Measurements from ENCODE around the gene ATG7.

ATG7 gene

DNA sequence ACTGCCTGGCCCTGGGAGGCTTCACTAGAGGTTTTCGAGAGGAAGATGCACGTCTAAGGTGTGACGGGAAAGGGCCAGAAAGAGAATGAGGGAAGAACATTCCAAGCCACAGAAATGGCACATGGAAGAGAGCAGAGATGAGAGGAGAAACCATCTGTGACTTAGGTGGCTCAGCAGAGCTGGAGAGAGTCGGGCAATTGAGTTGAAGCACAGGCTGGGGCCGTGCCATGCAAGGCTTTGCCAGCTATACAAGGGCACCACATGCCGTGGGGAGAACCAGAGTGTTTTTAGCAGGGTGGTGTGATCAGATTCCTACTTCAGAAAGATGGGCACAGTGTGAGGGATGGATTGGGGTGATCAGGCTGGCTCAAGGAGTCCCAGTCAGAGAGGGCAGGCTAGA is 245.4 kb downstream of the ATG7 start:
- H3K4me1 ChIP-seq (ENCODE audit: control insufficient read depth, insufficient read depth, low read length): 0 out of 2 replicates have a peak, but pooled peaks cover 2% of the 10 kb centered on the region
- CTCF ChIA-PET: interaction anchor here (1.3 kb wide), 1 partner anchor 134 kb away, joined by 4 read pairs; no protein-coding TSS in a partner anchor
- no peak overlapping the region for H3K27ac ChIP-seq (ENCODE audit: extremely low read depth, low read depth, low read length)
- no peaks in the 10 kb centered on the region for H3K9me3 ChIP-seq (ENCODE audit: control insufficient read depth, insufficient read depth, low read depth, low read length)
- H3K36me3 ChIP-seq (ENCODE audit: control insufficient read depth in 2 of 2, insufficient read depth in 1 of 2, low read length in 2 of 2): no peaks in the 10 kb centered on the region
- H3K4me3 ChIP-seq (ENCODE audit: low read depth, low read length): no peak overlapping the region
- TF ChIP-seq MYNN (tag by site-specific recombination; IDR thresholded peaks at IDR 0.05; ENCODE audit: borderline replicate concordance) (no peak), ZNF211 (tag by site-specific recombination; IDR thresholded peaks at IDR 0.05; ENCODE audit: low read depth) (no peak), ZNF624 (tag by site-specific recombination; IDR thresholded peaks at IDR 0.05) (no peak), ZBTB17 (tag by site-specific recombination; IDR thresholded peaks at IDR 0.05) (no peak), ZNF114 (tag by site-specific recombination; IDR thresholded peaks at IDR 0.05) (no peak)
- TF ChIP-seq, protein P1, sequence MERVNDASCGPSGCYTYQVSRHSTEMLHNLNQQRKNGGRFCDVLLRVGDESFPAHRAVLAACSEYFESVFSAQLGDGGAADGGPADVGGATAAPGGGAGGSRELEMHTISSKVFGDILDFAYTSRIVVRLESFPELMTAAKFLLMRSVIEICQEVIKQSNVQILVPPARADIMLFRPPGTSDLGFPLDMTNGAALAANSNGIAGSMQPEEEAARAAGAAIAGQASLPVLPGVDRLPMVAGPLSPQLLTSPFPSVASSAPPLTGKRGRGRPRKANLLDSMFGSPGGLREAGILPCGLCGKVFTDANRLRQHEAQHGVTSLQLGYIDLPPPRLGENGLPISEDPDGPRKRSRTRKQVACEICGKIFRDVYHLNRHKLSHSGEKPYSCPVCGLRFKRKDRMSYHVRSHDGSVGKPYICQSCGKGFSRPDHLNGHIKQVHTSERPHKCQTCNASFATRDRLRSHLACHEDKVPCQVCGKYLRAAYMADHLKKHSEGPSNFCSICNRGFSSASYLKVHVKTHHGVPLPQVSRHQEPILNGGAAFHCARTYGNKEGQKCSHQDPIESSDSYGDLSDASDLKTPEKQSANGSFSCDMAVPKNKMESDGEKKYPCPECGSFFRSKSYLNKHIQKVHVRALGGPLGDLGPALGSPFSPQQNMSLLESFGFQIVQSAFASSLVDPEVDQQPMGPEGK (tag by site-specific recombination; IDR thresholded peaks at IDR 0.05): no peak
- POLR2A ChIA-PET: no interaction called here

DNA sequence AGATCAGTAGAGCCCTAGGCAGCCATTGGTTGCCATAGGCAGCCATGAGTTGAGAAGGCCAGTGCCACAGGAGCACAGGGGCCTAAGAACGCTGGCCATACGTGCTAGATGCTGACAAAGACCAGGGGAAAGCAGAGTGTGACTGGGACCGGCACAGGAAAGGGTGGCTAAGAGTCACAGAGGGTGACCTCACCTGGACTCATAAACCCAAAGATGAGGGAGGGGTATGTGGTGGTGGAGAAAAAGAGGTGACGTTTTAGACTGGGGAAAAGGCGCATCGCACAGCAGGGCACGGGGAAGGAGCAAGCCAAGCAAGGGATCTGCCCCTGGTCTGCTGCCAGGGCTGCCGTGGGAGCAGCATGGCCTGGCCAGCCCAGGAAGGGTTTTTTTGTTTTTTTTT is 249.0 kb downstream of the ATG7 start:
- no peak overlapping the region for H3K27ac ChIP-seq (ENCODE audit: extremely low read depth, low read depth, low read length)
- no peak overlapping the region for H3K4me3 ChIP-seq (ENCODE audit: low read depth, low read length)
- no peaks in the 10 kb centered on the region for H3K36me3 ChIP-seq (ENCODE audit: control insufficient read depth in 2 of 2, insufficient read depth in 1 of 2, low read length in 2 of 2)
- POLR2A ChIA-PET: no interaction called here
- no peaks in the 10 kb centered on the region for H3K9me3 ChIP-seq (ENCODE audit: control insufficient read depth, insufficient read depth, low read depth, low read length)
- TF ChIP-seq ZSCAN16 (tag by site-specific recombination; IDR thresholded peaks at IDR 0.05) (no peak), ZNF174 (tag by site-specific recombination; IDR thresholded peaks at IDR 0.05) (no peak), ZNF747 (tag by site-specific recombination; IDR thresholded peaks at IDR 0.05) (no peak), ZNF302 (tag by site-specific recombination; IDR thresholded peaks at IDR 0.05; ENCODE audit: low read depth) (no peak), ZFP41 (tag by site-specific recombination; IDR thresholded peaks at IDR 0.05; ENCODE audit: borderline replicate concordance) (no peak), ZNF239 (tag by site-specific recombination; IDR thresholded peaks at IDR 0.05) (no peak)
- TF ChIP-seq, protein P2, sequence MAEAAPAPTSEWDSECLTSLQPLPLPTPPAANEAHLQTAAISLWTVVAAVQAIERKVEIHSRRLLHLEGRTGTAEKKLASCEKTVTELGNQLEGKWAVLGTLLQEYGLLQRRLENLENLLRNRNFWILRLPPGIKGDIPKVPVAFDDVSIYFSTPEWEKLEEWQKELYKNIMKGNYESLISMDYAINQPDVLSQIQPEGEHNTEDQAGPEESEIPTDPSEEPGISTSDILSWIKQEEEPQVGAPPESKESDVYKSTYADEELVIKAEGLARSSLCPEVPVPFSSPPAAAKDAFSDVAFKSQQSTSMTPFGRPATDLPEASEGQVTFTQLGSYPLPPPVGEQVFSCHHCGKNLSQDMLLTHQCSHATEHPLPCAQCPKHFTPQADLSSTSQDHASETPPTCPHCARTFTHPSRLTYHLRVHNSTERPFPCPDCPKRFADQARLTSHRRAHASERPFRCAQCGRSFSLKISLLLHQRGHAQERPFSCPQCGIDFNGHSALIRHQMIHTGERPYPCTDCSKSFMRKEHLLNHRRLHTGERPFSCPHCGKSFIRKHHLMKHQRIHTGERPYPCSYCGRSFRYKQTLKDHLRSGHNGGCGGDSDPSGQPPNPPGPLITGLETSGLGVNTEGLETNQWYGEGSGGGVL (tag by site-specific recombination; IDR thresholded peaks at IDR 0.05): no peak
- TF ChIP-seq, protein P3, sequence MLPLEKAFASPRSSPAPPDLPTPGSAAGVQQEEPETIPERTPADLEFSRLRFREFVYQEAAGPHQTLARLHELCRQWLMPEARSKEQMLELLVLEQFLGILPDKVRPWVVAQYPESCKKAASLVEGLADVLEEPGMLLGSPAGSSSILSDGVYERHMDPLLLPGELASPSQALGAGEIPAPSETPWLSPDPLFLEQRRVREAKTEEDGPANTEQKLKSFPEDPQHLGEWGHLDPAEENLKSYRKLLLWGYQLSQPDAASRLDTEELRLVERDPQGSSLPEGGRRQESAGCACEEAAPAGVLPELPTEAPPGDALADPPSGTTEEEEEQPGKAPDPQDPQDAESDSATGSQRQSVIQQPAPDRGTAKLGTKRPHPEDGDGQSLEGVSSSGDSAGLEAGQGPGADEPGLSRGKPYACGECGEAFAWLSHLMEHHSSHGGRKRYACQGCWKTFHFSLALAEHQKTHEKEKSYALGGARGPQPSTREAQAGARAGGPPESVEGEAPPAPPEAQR (tag by site-specific recombination; IDR thresholded peaks at IDR 0.05): no peak
- TF ChIP-seq, protein P4, sequence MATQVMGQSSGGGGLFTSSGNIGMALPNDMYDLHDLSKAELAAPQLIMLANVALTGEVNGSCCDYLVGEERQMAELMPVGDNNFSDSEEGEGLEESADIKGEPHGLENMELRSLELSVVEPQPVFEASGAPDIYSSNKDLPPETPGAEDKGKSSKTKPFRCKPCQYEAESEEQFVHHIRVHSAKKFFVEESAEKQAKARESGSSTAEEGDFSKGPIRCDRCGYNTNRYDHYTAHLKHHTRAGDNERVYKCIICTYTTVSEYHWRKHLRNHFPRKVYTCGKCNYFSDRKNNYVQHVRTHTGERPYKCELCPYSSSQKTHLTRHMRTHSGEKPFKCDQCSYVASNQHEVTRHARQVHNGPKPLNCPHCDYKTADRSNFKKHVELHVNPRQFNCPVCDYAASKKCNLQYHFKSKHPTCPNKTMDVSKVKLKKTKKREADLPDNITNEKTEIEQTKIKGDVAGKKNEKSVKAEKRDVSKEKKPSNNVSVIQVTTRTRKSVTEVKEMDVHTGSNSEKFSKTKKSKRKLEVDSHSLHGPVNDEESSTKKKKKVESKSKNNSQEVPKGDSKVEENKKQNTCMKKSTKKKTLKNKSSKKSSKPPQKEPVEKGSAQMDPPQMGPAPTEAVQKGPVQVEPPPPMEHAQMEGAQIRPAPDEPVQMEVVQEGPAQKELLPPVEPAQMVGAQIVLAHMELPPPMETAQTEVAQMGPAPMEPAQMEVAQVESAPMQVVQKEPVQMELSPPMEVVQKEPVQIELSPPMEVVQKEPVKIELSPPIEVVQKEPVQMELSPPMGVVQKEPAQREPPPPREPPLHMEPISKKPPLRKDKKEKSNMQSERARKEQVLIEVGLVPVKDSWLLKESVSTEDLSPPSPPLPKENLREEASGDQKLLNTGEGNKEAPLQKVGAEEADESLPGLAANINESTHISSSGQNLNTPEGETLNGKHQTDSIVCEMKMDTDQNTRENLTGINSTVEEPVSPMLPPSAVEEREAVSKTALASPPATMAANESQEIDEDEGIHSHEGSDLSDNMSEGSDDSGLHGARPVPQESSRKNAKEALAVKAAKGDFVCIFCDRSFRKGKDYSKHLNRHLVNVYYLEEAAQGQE (tag by site-specific recombination; IDR thresholded peaks at IDR 0.05): no peak
- TF ChIP-seq, protein P5, sequence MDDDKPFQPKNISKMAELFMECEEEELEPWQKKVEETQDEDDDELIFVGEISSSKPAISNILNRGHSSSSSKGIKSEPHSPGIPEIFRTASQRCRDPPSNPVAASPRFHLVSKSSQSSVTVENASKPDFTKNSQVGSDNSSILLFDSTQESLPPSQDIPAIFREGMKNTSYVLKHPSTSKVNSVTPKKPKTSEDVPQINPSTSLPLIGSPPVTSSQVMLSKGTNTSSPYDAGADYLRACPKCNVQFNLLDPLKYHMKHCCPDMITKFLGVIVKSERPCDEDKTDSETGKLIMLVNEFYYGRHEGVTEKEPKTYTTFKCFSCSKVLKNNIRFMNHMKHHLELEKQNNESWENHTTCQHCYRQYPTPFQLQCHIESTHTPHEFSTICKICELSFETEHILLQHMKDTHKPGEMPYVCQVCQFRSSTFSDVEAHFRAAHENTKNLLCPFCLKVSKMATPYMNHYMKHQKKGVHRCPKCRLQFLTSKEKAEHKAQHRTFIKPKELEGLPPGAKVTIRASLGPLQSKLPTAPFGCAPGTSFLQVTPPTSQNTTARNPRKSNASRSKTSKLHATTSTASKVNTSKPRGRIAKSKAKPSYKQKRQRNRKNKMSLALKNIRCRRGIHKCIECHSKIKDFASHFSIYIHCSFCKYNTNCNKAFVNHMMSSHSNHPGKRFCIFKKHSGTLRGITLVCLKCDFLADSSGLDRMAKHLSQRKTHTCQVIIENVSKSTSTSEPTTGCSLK (tag by site-specific recombination; IDR thresholded peaks at IDR 0.05): no peak
- CTCF ChIA-PET: interaction anchor here (0.5 kb wide), 1 partner anchor 16 kb away, joined by 4 read pairs; no protein-coding TSS in a partner anchor
- peaks cover 7% of the 10 kb centered on the region for H3K4me1 ChIP-seq (ENCODE audit: control insufficient read depth, insufficient read depth, low read length)
